Endothelial cell of umbilical vein (primary cell): ENCODE measurements around the gene SMCO2. TPM values are rescaled to one million over a fixed set of nuclear protein-coding genes. Genes with fewer than 3 reads are reported as not detected.

Source experiments
- BruUV-seq: library from RNA; stranded (reverse); fragments of 400-500 nt; replicated peaks from 2 replicates; lab custom pipeline; 2021; lab: Mats Ljungman, UMichigan
- CTCF ChIA-PET: fragments of 300-600, 350-600 bp; sonication (Branson Sonifier 250); formaldehyde crosslinking; loops from one replicate; lab custom pipeline; 2021; ENCODE audit warnings: antibody characterized with exemption, inconsistent platforms; lab: Charles Lee
- POLR2A ChIA-PET: fragments of 300-600, 350-600 bp; sonication (Branson Sonifier 250); formaldehyde crosslinking; loops from one replicate; lab custom pipeline; 2021; ENCODE audit warnings: antibody characterized with exemption, inconsistent platforms; lab: Charles Lee
- DNase-seq: peaks from one replicate; pipeline ENCODE4 v3.0.0-alpha.2; 2011; ENCODE audit warnings: low read depth, low spot score
- FAIRE-seq: peaks from 2 replicates; lab custom pipeline; 2011; peaks lifted over from hg19 to GRCh38; lab: Jason Lieb, UNC
- H2AFZ ChIP-seq: 2 replicates; pipeline ENCODE4 v1.6.0; 2012; ENCODE audit warnings: low read depth, low read length, control low read depth, inconsistent platforms
- H3K27ac ChIP-seq: 2 replicates; pipeline ENCODE4 v1.5.1; 2011; ENCODE audit warnings: low read depth, mild to moderate bottlenecking, control low read depth, low read length, moderate library complexity; ENCODE audit not compliant: insufficient read depth
- H3K27me3 ChIP-seq, 2 experiments: 2 replicates each; pipeline versions ENCODE4 v1.6.0 to v1.6.1; 2011; ENCODE audit warnings: low read length in 2 of 2, mixed read lengths in 1 of 2; ENCODE audit not compliant: control insufficient read depth in 2 of 2, insufficient read depth in 2 of 2
- H3K36me3 ChIP-seq, 2 experiments: 2 replicates in 1 of 2; 3 replicates in 1 of 2; pipeline ENCODE4 v1.5.1; 2011; ENCODE audit warnings: low read length in 2 of 2, mild to moderate bottlenecking in 1 of 2, moderate library complexity in 1 of 2; ENCODE audit not compliant: control insufficient read depth in 2 of 2, insufficient read depth in 2 of 2; ENCODE audit errors: extremely low read depth in 1 of 2
- H3K4me1 ChIP-seq: 3 replicates; pipeline ENCODE4 v1.5.1; 2011; ENCODE audit warnings: mild to moderate bottlenecking, low read length; ENCODE audit not compliant: control insufficient read depth, insufficient read depth; ENCODE audit errors: extremely low read depth
- H3K4me2 ChIP-seq: 2 replicates; pipeline ENCODE4 v1.6.1; 2011; ENCODE audit warnings: low read length, control low read depth, mixed read lengths; ENCODE audit not compliant: insufficient read depth
- H3K4me3 ChIP-seq, 3 experiments: fragments of 200-600 bp in 1 of 3; sonication (generic), shearing (Covaris generic) in 1 of 3; replicated peaks in 1 of 3; 2 replicates each; pipeline ENCODE4 v1.5.1; 2011 to 2016; ENCODE audit warnings: control low read depth in 3 of 3, low read length in 3 of 3, mild to moderate bottlenecking in 2 of 3, inconsistent platforms in 1 of 3, low read depth in 1 of 3, moderate library complexity in 1 of 3; ENCODE audit not compliant: insufficient read depth in 1 of 3
- H3K79me2 ChIP-seq: 2 replicates; pipeline ENCODE4 v1.6.0; 2012; ENCODE audit warnings: low read length, inconsistent platforms; ENCODE audit not compliant: control insufficient read depth, insufficient read depth
- H3K9ac ChIP-seq: replicated peaks from 2 replicates; pipeline ENCODE3; 2011; ENCODE audit warnings: low read length, control low read depth; ENCODE audit not compliant: insufficient read depth; ENCODE audit errors: extremely low read depth
- H3K9me1 ChIP-seq: replicated peaks from 3 replicates; pipeline ENCODE4 v1.6.0; 2011; ENCODE audit warnings: mild to moderate bottlenecking, low read length; ENCODE audit not compliant: control insufficient read depth, insufficient read depth; ENCODE audit errors: extremely low read depth
- H3K9me3 ChIP-seq: replicated peaks from 2 replicates; pipeline ENCODE4 v1.5.1; 2012; ENCODE audit warnings: low read length, inconsistent platforms; ENCODE audit not compliant: control insufficient read depth, insufficient read depth
- H4K20me1 ChIP-seq: replicated peaks from 2 replicates; pipeline ENCODE3; 2011; ENCODE audit warnings: mild to moderate bottlenecking, low read length; ENCODE audit not compliant: control insufficient read depth, insufficient read depth; ENCODE audit errors: extremely low read depth
- CTCF ChIP-seq, 2 donors: IDR thresholded peaks; 1 replicate in 1 of 2; 2 replicates in 1 of 2; pipeline ENCODE4 v1.5.1; 2011; ENCODE audit warnings: low read length in 2 of 2, mild to moderate bottlenecking in 2 of 2, moderate library complexity in 2 of 2, control low read depth in 1 of 2, inconsistent platforms in 1 of 2, low read depth in 1 of 2; ENCODE audit not compliant: insufficient read depth in 1 of 2; ENCODE audit errors: extremely low read depth in 1 of 2
- EZH2 ChIP-seq: IDR thresholded peaks from 2 replicates; pipeline ENCODE4 v1.6.1; 2012; ENCODE audit warnings: borderline replicate concordance, low read depth, mild to moderate bottlenecking, moderate library complexity, low read length, inconsistent platforms; ENCODE audit not compliant: severe bottlenecking
- FOS ChIP-seq: IDR thresholded peaks from 2 replicates; pipeline ENCODE4 v1.6.1; 2011; ENCODE audit warnings: mild to moderate bottlenecking, low read length, moderate library complexity, borderline replicate concordance; ENCODE audit not compliant: insufficient read depth
- GATA2 ChIP-seq: IDR thresholded peaks from 2 replicates; pipeline ENCODE4 v1.7.0; 2011; ENCODE audit warnings: low read depth, mild to moderate bottlenecking, moderate library complexity, mixed read lengths, low read length; ENCODE audit not compliant: insufficient read length, insufficient read depth
- JUN ChIP-seq: IDR thresholded peaks from 2 replicates; pipeline ENCODE4 v1.6.1; 2011; ENCODE audit warnings: borderline replicate concordance, low read depth; ENCODE audit not compliant: insufficient read length, insufficient read depth
- MAX ChIP-seq: IDR thresholded peaks from 2 replicates; pipeline ENCODE4 v1.6.1; 2011; ENCODE audit not compliant: insufficient read depth, insufficient read length
- MYC ChIP-seq: IDR thresholded peaks from one replicate; pipeline ENCODE4 v1.6.1; 2011; ENCODE audit warnings: mild to moderate bottlenecking, low read depth, low read length
- POLR2A ChIP-seq: IDR thresholded peaks from 2 replicates; pipeline ENCODE4 v1.6.1; 2012; ENCODE audit warnings: low read depth, mild to moderate bottlenecking, control low read depth, low read length
- POLR2AphosphoS5 ChIP-seq: IDR thresholded peaks from 2 replicates; pipeline ENCODE4 v1.6.1; 2012; ENCODE audit warnings: low read depth, mild to moderate bottlenecking, control low read depth, low read length, moderate library complexity; ENCODE audit not compliant: insufficient read depth
- dilution Hi-C: fragments of 300-500 bp; cut with MboI; formaldehyde crosslinking; loops from one replicate; pipeline ENCODE4 v1.15.0; 2019; ENCODE audit warnings: low sequenced_read_pairs; ENCODE audit not compliant: extremely low pct_ligation_motif_present
- intact Hi-C: fragments of 100-400 bp; cut with micrococcal nuclease; formaldehyde crosslinking; loops from one replicate; pipeline ENCODE4 v1.10.0; 2022
- polyA plus RNA-seq, 4 experiments: library from polyadenylated mRNA; depleted of rRNA in 3 of 4; stranded (reverse) in 3 of 4; unstranded in 1 of 4; fragments of >200 nt; gene quantifications; 2 replicates each; pipeline versions ENCODE4 v1.2.1 to v1.2.3, GENCODE V29; 2011 to 2012; ENCODE audit warnings: missing spikeins in 1 of 4
- total RNA-seq: library from RNA; stranded (reverse); gene quantifications from 2 replicates; pipeline ENCODE4 v1.2.3, GENCODE V29; 2021

SMCO2 gene
- total and polyA plus RNA-seq, 2 donors (not counting 3 experiments of a cell fraction or from before 2014, with no cell fraction given) = 0.33 to 0.49 TPM

- H3K36me3 ChIP-seq = no peaks in the 10 kb centered on the region
- no peaks in the 10 kb centered on the region for H3K4me1 ChIP-seq
- no peak overlapping the region for H3K4me3 ChIP-seq
- H3K27ac ChIP-seq = no peak overlapping the region
- no peak overlapping the region for H3K4me2 ChIP-seq
- intact Hi-C loops (no loop called here), dilution Hi-C loops (no loop called here)
- H4K20me1 ChIP-seq = no peaks in the 10 kb centered on the region
- no peak for DNase-seq
- no peaks in the 10 kb centered on the region for H3K79me2 ChIP-seq
- ChIA-PET POLR2A (no interaction called here), CTCF (no interaction called here)
- H2AFZ ChIP-seq = no peak overlapping the region
- no peaks in the 10 kb centered on the region for H3K27me3 ChIP-seq
- H3K9ac ChIP-seq = no peak overlapping the region
- no peak for FAIRE-seq
- no peaks in the 10 kb centered on the region for H3K9me3 ChIP-seq
- no peaks in the 10 kb centered on the region for H3K9me1 ChIP-seq
- TF ChIP-seq GATA2 (no peak), POLR2A (no peak), MAX (no peak), POLR2AphosphoS5 (no peak), FOS (no peak), EZH2 (no peak), MYC (no peak), CTCF (IDR thresholded peaks at IDR 0.05; ENCODE audit: extremely low read depth in 1 of 2, insufficient read depth in 1 of 2, low read depth in 1 of 2, low read length in 2 of 2) (no peak), JUN (no peak)
- no TSS peak for BruUV-seq
Measured at GRCh38 chr12:27497446-27497845, 50.9 kb downstream of the SMCO2 start.
